ENCODE data around the gene HECW1. TPM values are rescaled to one million over a fixed set of nuclear protein-coding genes. Genes with fewer than 3 reads are reported as not detected.

The HECW1 gene
- total RNA-seq, 4 donors from 2014 or later, result 0.09 to 0.32 (median 0.12) TPM

DNA sequence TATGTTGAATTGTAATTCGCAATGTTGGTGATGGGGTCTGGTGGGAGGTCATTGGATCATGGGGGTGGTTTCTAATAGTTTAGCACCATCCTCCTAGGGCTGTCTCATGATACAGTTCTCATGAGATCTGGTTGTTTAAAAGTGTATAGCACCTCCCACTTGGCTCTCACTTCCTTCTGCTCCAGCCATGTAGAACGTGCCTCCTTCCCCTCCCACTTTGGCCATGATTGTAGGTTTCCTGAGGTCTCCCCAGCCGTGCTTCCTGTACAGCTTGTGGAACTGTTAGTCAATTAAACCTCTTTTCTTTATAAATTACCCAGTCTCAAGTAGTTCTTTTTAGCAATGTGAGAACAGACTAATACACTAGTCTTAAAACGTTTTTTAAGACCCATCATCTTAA lies 15.6 kb upstream of the HECW1 start:
- TF ChIP-seq, protein P1, sequence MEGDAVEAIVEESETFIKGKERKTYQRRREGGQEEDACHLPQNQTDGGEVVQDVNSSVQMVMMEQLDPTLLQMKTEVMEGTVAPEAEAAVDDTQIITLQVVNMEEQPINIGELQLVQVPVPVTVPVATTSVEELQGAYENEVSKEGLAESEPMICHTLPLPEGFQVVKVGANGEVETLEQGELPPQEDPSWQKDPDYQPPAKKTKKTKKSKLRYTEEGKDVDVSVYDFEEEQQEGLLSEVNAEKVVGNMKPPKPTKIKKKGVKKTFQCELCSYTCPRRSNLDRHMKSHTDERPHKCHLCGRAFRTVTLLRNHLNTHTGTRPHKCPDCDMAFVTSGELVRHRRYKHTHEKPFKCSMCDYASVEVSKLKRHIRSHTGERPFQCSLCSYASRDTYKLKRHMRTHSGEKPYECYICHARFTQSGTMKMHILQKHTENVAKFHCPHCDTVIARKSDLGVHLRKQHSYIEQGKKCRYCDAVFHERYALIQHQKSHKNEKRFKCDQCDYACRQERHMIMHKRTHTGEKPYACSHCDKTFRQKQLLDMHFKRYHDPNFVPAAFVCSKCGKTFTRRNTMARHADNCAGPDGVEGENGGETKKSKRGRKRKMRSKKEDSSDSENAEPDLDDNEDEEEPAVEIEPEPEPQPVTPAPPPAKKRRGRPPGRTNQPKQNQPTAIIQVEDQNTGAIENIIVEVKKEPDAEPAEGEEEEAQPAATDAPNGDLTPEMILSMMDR (IDR thresholded peaks at IDR 0.05), result no peak
- DNase-seq (ENCODE audit: low spot score), result no peak
- no peak for ATAC-seq (ENCODE audit: low FRiP score)

DNA sequence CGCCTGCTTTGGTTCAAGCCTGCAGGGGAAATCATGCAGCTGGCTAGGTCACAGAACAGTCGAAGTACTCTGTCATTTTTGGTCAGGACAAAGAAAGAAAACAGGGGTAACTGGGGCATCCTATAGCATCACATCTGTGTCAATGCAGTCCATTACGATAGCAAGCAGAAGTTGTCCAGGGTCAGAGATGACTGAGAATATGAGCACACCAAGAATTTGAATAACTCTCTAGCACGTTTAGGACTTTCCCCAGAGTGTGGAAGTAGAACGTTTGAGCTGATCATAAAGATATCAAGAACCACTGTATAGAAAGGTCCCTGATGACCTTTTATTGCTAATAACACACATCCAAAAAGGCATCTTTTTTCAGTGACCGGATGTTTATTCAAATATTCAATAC lies 12.7 kb upstream of the HECW1 start:
- TF ChIP-seq, protein P1 (IDR thresholded peaks at IDR 0.05), result no peak
- DNase-seq (ENCODE audit: low spot score) (no peak), ATAC-seq (ENCODE audit: low FRiP score) (no peak)

DNA sequence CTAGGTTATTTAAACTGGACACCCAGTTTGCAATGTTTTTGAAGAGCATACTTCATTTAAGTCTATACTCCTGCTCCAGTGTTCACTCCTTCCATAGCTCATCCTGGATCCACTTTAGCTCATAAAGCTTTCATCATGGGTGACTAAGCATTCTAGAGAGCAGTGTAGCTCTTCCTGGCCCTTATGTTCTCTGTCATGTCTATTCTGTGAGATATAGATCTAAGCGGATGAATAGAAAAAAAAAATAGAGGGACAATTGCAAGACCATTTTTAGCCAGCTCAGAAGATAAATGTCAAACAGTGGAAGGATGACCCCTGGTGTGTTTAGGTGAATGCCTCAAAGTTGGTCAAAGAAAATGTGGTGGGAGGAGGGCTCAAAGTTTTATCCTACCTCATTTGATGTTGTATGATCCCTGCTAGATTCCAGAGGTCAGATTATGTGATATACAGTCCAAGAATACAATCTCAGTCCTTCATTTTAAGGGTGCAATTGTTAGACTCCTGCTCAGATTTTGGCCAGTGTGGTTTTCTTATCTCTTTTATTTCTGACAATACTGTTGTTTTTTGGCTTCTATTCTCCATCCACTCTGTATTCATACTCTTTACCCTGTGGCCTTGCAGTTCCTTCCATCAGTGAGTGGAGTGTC lies 7.5 kb upstream of the HECW1 start:
- ATAC-seq (ENCODE audit: low FRiP score) (no peak), DNase-seq (ENCODE audit: low spot score) (no peak)
- TF ChIP-seq, protein P1 (IDR thresholded peaks at IDR 0.05), result no peak

DNA sequence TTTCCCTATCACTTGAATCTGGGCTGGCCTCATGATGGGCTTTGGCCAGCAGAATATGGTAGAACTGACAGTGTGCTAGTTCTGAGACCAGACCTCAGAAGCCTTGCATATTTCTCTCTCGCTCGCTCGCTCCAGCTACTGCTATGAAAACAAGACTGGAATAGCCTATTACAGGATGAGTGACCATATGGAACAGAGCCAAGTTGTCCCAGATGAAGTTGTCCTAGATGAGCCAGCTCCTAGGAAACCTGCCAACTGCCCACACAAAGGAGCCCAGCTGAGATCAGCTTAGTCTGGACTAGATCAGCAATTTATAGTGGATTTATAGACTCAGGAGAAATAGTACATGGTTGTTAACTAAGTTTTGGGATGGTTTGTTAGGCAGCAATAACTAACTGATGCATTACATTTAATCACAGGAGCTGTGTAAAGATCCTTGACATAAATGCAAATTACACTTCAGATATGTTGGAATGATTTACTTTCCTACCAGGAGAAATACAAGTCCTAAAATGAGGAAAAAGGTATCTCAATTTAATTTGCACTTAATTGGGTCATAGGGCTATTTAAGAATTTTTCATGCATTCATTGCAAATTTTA lies 6.8 kb upstream of the HECW1 start:
- ATAC-seq (ENCODE audit: low FRiP score), result no peak
- DNase-seq (ENCODE audit: low spot score), result no peak
- TF ChIP-seq, protein P1 (IDR thresholded peaks at IDR 0.05), result no peak

DNA sequence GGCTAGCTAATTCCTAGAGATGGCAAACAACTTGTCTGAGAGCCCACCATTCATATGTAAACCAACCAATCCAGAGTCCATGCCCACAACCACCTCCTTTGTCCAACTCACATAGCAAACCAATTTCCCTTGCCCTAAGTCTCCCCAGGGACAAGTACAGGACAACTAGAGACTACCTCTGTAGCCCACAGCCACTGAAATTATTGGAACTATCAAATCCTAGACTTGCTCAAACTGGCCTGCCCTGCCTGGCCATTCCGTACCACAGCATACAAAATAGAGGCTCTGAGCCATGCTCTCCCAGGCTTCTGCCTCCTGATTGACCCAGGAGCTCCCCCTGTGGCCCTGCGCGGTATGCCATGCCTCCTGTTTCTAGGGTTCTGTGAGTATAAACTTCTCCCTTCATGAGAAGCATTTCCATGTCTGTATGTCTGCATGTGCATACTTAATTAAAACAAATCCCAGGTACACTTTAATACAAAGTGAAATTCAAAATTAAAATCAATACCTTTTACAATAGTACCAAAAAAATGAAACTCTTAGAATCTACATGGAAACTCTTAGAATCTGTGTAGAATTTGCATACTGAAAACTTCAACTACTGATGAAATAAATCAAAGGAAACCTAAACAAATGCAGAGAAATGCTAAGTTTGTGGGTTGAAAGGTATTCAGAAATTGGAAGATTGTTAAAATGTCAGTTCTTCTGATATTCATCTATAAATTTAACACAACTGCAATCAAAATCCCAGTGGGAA lies 4.0 kb upstream of the HECW1 start:
- ATAC-seq (ENCODE audit: low FRiP score) (peak; percentile 45), DNase-seq (ENCODE audit: low spot score) (peak; percentile 73)

DNA sequence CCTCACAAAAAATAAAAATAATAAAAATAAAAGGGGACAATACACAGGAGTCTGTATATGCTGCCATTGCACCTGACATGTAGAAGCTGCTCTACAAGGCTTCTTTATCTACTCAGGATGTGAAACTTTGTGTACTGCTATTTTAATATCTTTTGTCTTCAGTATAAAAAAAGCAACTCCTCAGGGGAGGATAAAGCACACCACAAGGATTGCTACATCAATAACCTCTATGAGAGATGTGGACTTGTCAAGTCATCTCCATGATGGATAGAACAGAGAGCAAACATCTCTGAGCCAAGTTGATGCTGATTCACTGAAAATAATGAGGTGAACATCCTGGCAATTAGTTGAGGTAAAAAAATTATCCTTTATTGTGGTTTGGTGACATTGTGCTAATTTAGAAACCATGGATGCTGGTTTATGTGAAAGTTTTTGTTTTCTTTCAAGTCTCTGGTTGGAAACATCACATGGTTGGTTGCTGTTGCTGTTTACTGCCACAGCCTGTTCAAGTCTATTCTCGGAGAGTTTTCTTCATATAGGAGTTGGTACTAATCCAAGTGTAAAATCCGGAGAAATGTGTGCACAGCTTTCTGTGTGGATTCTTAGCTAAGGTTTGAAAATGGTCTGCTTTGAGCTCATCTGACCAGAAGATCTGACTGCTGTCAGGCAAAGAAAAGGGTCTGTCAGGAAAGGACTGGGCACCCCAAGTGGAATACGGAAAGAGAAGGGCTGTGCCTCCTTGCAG lies 1.5 kb upstream of the HECW1 start:
- ATAC-seq (ENCODE audit: low FRiP score) (no peak), DNase-seq (ENCODE audit: low spot score) (no peak)
- TF ChIP-seq, protein P1 (IDR thresholded peaks at IDR 0.05), result no peak

More for the DNA sequence above, 4.0 kb upstream of the HECW1 start:
- TF ChIP-seq, protein P1 (IDR thresholded peaks at IDR 0.05), result no peak
